Measurements from ENCODE around the gene HS6ST2.
A peak's percentile ranks its signal among the peaks of the same experiment; 100 is the strongest.
"Not testable (repeated sequence)": the region's sequence is repeated elsewhere in the genome, so short reads cannot be mapped to it uniquely, and the experiment has no call there.

Gene HS6ST2

GRCh38 chrX:132940727-132941327 is 17.6 kb downstream of the HS6ST2 start:
- no peak for DNase-seq (ENCODE audit: low read depth in 2 of 2)

DNA sequence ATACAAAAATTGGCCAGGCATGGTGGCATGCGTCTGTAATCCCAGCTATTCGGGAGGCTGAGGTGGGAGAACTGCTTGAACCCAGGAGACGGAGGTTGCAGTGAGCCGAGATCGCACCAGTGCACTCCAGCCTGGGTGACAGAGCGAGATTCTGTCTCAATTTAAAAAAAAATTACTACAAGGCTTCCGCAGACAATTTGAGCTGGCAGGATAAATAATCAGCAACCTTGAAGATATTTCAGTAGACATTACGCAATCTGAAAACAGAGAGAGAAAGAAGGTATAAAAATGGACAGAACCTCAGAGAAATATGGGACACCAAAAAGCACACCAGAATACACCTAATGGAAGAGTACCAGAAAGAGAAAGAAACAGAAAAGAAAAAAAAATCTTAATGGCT is 25.3 kb downstream of the HS6ST2 start:
- no peak for DNase-seq (ENCODE audit: low read depth in 2 of 2)

- DNase-seq (ENCODE audit: low read depth in 2 of 2): no peak
These were observed 34.0 kb downstream of the HS6ST2 start for GRCh38 chrX:132924426-132924825.

DNA sequence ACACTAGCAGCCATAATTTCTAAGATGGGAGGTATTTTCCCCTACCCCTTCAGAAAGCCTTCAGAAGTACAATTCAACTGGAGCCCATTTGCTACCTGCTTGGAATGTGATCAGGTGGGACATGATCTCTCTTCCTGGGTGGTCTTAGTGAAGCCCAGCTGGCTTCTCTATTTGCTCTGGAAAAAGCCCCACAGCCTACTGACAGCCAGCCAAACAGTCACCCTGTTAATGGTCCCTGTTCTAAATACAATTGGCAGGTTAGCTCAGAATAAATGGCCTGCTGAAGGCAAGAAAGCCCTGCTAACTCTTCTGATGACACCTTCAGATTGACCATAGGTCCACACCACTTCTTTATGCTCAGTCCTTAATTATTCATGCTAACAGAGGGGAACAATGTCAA is 39.9 kb downstream of the HS6ST2 start:
- no peak for DNase-seq (ENCODE audit: low read depth in 2 of 2)

- DNase-seq (ENCODE audit: low read depth in 2 of 2): no peak
These were observed 42.1 kb downstream of the HS6ST2 start for GRCh38 chrX:132916349-132916748.

DNA sequence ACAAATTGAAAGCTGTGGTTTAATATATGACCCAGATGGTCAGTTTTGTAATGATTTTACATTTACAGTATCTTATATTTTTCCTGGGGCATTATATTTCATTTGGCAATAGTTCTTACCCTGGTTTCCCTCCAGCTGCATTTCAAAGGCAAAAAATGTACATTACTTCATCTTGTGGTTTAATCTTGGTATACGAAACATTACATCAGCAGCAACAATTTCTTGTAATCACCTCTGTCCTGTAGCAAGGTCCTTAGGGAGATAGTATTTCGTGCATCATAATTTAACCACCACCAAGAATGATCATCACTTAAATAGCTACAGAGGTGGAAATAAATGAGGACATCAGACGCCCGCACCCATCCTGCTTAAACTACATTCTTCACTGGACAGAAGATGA is 48.8 kb downstream of the HS6ST2 start:
- DNase-seq (ENCODE audit: low read depth in 2 of 2): peak; percentile 66 to 70

DNA sequence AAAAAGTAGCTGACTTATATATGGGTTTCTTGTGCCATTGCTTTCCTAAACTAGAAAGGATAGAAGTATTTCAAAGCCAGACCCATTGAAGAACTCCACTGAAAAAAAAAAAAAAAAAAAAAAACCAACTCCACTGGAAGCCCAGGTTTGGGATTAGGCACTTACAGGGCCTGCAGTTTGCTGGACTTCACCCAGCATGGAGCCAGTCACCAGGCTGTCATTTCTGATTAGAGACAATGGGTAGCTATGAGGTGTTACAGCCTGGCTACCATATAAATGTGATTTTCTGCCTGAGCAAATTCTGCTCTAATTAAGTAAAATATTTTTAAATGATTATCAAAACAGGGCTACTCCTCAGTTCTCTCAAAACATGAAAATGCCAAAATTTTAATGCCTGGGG is 49.5 kb downstream of the HS6ST2 start:
- DNase-seq (ENCODE audit: low read depth in 2 of 2): no peak

- no peak for DNase-seq (ENCODE audit: low read depth in 2 of 2)
These were observed 57.7 kb downstream of the HS6ST2 start for GRCh38 chrX:132900633-132901293.

- DNase-seq (ENCODE audit: low read depth in 2 of 2): no peak
These were observed 70.9 kb downstream of the HS6ST2 start for GRCh38 chrX:132887569-132887968.

DNA sequence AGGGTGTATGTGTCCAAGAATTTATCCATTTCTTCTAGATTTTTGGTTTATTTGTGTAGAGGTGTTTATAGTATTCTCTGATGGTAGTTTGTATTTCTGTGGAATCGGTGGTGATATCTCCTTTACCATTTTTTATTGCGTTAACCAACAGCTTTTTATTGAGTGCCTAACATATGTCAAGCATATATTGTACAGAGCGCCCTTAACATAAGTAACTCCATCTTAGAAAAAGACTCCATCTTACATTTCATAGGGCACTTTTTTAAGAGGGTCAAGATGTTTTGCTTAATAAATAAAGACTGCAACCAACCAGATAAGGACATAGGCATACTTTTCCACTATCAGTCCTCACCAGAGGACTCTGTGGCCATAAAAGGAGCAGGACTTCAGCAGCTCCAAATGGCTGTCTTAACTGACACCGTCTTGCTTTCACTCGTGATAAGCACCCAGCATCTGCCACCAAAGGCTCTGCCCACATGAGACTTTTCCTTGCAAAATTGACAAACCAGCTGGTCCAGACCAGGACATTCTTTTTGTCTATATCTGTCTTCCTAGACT is 75.0 kb downstream of the HS6ST2 start:
- no peak for DNase-seq (ENCODE audit: low read depth in 2 of 2)

DNA sequence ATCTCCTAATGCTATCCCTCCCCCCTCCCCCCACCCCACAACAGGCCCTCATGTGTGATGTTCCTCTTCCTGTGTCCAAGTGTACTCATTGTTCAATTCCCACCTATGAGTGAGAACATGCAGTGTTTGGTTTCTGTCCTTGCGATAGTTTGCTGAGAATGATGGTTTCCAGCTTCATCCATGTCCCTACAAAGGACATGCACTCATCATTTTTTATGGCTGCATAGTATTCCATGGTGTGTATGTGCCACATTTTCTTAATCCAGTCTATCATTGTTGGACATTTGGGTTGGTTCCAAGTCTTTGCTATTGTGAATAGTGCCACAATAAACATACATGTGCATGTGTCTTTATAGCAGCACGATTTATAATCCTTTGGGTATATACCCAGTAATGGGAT is 77.7 kb downstream of the HS6ST2 start:
- not testable (repeated sequence) for DNase-seq (ENCODE audit: low read depth in 2 of 2)

- no peak for DNase-seq (ENCODE audit: low read depth in 2 of 2)
These were observed 80.4 kb downstream of the HS6ST2 start for GRCh38 chrX:132877954-132878536.

- no peak for DNase-seq (ENCODE audit: low read depth in 2 of 2)
These were observed 81.7 kb downstream of the HS6ST2 start for GRCh38 chrX:132876523-132877338.

GRCh38 chrX:132875650-132876522 is 82.5 kb downstream of the HS6ST2 start:
- DNase-seq (ENCODE audit: low read depth in 2 of 2): no peak

GRCh38 chrX:132862562-132862961 is 95.9 kb downstream of the HS6ST2 start:
- DNase-seq (ENCODE audit: low read depth in 2 of 2): no peak

DNA sequence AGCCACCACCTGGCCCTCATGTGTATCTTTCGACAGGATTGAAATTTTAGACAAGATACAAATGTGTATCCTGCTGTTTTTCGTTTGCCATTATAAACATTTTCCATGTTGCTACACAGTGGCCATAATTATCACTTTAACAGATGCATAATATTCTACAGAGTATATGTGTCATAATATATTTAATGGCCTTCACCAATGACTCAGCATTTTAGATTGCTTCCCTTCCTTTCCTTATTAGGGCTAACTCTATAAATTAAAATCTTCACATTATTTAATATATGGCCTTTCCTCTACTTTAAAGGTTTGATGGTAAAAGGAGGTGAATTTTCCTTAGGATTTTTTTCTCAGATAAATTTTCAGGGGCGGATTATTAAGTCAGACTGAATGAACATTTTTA is 97.4 kb downstream of the HS6ST2 start:
- no peak for DNase-seq (ENCODE audit: low read depth in 2 of 2)

DNA sequence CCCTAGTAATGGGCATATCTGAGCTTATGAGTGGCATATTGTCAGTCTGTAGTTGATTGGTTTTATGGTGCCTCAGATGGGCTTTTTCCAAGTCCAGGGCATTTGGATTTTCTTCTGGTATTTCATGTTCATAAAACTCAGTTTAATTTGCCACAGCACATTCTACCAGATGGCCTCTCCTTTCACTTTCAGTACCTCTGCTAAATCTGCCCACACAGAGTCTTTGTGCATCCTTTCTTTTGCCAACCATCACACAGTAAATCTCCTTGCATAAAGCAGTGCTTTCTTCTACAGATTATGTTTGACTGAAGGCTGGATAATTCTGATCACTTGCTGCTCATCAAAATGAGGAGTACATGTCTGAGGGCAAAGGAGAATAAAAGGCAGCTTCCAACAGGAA is 98.2 kb downstream of the HS6ST2 start:
- no peak for DNase-seq (ENCODE audit: low read depth in 2 of 2)

- DNase-seq (ENCODE audit: low read depth in 2 of 2): no peak
These were observed 100.4 kb downstream of the HS6ST2 start for GRCh38 chrX:132858018-132858417.

- no peak for DNase-seq (ENCODE audit: low read depth in 2 of 2)
These were observed 102.6 kb downstream of the HS6ST2 start for GRCh38 chrX:132855780-132856341.

GRCh38 chrX:132853040-132853439 is 105.4 kb downstream of the HS6ST2 start:
- no peak for DNase-seq (ENCODE audit: low read depth in 2 of 2)
